ENCODE data around the gene CITED2.
A peak's percentile ranks its signal among the peaks of the same experiment; 100 is the strongest.
"Not testable (repeated sequence)": the region's sequence is repeated elsewhere in the genome, so short reads cannot be mapped to it uniquely, and the experiment has no call there.

CITED2 gene, protein sequence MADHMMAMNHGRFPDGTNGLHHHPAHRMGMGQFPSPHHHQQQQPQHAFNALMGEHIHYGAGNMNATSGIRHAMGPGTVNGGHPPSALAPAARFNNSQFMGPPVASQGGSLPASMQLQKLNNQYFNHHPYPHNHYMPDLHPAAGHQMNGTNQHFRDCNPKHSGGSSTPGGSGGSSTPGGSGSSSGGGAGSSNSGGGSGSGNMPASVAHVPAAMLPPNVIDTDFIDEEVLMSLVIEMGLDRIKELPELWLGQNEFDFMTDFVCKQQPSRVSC

DNA sequence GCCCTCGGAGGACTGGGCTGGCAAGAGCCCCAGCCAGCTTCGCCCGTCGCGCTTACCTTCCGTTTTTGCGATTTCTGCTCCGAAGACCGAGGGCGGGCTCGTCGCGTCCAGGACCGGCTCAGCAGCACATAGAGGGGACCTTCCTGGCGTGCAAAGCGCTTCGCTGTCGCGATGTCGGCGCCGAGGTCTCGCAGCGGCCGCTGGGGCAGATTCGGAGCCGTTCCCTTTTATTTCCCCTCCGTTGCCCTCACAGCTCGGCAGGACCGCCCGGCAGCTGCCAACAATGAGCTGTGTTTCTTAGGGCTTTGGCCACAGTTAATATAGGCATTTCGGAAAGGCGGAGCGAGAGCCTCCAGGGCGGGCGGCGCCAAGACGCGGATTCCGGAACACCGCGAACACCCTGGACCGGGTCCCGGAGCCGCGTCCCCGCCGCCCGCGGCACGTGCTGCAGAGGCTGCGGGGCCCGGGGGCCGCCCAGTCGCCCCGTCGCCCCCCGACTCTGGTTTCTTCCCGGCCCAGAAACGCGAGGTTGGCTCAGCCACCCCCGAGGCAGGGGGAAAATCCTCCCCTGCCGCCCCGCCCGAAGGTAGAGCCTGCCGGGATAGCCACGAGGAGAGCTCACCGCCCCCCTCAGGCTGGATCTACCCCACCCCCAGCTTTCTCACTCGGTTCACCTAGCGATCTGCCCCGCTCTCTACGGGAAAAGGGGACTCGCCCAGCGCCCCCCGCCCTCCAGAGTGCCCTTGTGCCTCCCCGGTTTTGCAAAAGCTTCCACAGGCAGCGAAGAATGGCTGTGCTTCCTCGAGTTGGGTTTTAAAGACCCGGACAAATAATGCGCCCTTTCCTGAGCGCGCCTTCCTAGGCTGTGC, at the start of gene CITED2:
CITED2 (minus strand) TSS at position 292 of the 869 bp plus-strand sequence. CDS start 704 bp downstream, outside the sequence.
- peak; percentile 76 to 89 for DNase-seq (ENCODE audit: low read depth in 2 of 2)

DNA sequence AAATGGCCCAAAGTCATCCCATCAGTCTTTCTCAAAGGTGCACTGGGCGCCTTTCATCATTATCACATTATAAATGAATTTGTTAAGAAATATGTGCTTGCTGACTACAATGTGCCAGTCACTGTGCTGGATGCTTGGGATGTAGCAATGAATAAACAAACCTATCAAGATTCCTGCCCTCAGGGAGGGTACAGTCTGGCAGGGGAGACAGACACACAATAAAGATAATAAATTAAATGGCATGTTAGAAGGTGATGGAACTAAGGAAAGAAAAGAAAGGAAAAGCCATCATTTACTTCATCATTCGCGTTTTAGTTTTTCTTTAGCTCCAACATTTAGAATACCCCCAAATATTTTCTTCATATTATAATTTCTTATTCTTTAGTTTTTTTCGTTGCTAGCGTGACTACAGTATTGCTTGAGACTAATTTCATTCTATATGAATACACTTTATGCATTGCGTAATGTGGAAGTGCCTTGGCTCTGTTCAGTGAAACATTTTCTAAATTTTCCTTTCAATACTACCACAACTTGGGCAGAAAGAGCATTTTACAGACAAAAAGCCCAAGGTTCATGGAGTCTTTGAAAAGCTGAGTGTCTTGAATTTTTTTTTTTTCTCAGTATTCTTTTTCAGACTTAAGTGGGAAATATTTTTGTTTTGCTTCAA, 48.7 kb upstream of the CITED2 start:
- no peak for DNase-seq (ENCODE audit: low read depth in 2 of 2)

DNA sequence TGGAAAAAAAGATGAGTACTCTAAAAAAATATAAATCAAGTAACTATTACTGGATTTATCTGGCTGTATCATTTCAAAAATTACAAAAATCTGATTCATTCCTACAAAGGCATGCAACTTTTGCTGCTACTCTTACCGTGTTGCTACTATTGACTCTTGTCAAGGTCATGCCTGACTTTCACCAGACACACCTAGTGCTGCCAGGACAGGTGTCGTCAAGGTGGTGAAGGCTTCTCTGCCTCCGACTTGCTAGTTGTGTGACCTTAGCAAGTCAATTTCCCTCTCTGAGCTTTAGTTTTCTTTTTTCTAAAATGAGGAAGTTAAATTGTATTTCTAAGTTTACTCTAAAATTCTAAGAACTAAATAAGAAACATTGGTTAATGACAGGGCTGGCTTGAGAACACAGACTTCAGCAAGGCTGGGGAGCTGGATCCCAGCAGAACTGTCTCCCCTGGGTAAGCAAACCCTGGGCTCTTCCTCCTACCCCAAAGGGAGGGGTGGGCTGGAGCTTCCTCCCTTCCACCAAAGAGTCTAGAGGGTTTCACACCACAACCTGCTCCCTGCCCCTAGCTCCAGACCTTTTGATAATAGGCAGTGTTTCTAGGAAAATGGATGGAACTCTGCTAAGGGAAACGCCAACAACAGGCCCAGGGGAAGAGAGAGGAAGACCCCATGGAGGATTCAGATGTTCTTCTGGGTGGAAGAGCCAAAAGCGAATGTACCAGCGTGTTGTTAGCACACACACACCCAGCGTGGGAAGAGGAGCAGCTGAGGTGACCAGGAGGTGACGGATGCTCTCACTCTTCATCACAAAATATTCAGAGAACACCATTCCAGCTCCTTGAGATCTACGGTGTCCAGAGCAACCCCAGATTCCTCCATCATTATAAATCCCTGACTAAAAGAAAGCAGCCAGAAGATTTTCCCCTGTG, 47.9 kb upstream of the CITED2 start:
- DNase-seq (ENCODE audit: low read depth in 2 of 2) = no peak

DNA sequence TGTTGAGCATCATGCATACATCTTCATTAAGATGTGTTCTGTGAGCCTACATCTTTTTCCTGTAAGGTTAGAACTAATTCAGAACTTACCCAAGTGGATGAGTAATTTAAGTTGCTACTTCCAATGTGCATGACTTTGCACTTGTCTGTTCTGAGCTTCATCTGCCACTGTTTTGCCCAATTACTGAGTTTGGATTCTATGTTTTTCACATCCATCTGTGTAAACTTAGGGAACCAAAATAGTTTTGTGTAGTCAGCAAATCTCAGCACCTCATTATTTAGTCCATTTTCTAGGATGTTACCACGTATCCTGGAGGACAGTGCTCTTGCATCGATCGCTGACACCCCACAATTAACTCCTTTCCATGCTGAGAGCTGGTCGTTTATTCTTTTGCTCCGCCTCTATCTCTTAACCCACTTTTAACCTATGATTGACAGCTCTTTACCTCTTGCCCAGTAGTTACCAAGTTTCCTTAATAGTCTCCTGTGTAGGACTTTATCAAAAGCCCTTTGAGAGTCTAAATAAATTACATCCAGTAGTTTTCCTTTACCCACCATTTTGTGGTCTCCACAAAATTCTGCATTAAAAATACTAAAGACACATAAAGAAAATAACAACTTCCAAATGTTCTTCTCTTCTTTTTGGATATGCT, 44.2 kb upstream of the CITED2 start:
- no peak for DNase-seq (ENCODE audit: low read depth in 2 of 2)

DNA sequence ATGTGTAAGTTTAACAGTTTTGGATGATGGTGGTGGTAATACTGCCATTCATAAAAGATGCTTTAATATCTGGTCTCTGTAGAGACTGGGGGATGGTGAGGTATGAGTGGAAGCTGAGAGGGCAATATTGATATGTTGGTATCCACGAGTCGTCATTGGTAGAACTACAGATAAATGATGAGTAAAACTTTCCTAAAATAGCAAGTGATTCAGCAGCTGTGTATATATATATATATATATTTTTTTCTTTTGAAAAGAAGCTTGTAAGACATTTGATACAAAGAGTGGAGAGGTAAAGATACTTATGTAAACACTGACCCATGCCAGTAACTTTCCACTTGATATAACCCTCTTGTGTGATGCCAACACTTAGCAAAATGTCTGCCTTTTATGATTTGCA, 41.7 kb upstream of the CITED2 start:
- no peak for DNase-seq (ENCODE audit: low read depth in 2 of 2)

DNA sequence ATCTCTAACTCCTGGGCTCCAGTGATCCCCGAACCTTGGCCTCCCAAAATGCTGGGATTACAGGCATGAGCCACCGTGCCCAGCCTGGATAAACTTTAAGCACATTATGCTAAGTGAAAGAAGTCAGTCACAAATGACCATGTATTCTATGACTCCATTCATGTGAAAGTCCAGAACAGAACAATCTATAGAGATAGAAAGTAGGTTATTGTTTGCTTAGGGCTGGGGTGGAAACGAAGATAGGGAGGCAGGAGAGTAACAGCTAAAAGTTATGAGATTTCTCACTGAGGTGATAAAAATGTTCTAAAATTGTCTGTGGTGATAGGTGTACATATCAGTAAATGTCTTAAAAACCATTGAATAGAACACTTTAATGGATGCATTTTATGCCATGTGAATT, 40.9 kb upstream of the CITED2 start:
- no peak for DNase-seq (ENCODE audit: low read depth in 2 of 2)

DNA sequence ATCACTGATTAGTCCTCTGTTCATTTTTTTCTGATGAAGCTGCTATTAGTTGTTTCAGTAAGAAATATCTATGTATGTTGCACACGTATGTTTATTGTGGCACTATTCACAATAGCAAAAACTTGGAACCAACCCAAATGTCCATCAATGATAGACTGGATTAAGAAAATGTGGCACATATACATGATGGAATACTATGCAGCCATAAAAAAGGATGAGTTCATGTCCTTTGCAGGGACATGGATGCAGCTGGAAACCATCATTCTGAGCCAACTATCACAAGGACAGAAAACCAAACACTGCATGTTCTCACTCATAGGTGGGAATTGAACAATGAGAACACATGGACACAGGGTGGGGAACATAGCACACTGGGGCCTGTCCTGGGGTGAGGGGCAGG, 37.7 kb upstream of the CITED2 start:
- DNase-seq (ENCODE audit: low read depth in 2 of 2) = not testable (repeated sequence)

DNA sequence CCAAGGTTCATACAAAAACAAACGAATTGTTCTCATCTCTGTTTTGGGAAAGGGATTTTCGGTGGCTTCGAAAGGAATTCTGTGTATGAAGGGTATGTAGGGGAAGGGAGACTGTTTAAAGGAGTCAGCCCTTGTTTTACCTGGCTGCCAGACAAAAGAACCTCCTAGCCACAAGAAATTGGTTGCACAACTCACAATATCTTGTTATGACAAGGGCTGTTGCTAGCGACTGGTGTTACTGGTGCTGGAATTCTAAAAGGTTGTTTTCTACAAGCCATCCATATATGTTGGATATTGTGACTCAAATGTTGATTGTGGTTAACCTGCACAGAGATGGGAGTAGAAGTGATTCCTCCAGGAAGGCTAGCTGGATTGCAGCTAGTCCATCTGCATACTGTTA, 34.6 kb upstream of the CITED2 start:
- DNase-seq (ENCODE audit: low read depth in 2 of 2) = no peak

DNA sequence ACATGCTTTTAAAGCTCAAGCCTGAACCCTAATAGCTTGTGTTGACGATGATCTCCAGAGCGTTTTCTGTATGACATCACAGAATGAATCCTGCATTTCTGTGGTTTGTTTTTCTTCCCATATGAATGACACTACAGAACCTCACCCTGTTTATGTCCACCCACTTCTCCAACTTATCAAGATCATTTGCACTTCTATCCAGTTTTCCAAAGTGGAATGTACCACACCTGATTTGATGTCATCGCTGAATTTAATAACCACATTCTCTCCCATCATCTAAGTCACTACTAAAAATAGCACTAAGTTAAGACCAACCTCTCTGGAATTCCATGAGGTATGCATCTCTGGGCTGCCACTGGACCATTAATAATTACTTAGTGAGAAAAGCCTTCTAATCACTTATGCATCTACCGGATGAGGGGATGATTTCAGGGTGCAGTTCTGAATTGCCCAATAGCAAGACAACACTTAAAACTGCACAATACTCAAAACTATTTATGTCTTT, 33.3 kb upstream of the CITED2 start:
- DNase-seq (ENCODE audit: low read depth in 2 of 2) = no peak

DNA sequence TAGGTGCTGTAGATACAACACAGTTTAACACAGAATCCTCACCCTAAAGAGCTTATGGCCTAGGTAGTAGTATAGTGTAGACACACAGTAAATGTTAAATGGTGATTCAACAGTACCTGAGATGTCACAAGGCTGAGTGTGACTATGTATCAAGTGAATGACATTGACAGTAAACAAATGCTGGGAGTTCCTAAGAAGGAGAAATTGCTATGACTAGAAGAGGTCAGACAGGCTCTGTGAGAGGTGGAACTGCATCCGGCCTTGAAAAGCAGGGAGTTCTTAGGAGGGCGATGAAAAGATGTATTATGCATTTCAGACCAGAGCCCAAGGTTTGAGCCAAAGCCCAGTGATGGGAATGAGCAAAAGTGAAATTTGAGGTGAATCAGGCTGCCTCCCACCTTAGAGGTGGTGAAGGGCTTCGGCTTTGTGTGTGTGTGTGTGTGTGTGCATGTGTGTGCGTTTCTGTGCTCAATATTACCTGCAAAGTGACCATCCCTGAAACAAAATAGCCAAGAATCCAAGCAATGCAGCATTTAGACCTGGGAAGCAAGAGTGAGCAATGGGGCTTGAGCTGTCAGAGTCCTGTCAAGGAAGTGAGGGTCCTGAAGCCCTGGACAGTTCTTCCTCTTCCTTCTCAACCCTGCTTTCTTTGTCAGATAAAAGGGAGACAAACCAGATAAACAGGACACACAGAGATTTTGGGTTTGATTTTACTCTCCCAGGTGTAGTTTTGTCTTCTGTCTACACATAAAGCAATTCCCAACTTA, 32.3 kb upstream of the CITED2 start:
- no peak for DNase-seq (ENCODE audit: low read depth in 2 of 2)

DNA sequence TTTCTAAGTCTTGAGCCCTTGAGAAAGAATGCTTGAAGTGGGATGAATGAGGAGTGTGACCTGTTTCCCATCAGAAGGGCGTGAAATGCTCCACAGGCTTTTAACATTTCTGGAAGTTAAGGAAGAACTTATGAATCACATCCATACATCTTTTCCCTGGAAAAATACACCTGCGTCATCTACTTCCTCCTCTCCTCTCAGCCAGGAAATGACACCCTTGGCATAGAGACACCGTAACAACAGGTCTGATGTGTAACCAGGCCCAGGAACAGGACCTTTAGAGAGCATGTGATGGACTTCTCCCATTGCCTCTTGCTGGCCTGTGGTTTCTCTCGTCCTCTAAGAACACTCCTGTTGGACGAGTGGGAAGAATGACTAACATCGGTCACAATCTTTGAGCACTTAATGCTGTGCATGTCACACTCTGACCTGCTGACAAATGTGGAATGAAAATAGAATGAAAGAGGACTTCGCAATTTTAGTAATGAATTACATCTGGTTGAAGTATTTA, 28.5 kb upstream of the CITED2 start:
- no peak for DNase-seq (ENCODE audit: low read depth in 2 of 2)

DNA sequence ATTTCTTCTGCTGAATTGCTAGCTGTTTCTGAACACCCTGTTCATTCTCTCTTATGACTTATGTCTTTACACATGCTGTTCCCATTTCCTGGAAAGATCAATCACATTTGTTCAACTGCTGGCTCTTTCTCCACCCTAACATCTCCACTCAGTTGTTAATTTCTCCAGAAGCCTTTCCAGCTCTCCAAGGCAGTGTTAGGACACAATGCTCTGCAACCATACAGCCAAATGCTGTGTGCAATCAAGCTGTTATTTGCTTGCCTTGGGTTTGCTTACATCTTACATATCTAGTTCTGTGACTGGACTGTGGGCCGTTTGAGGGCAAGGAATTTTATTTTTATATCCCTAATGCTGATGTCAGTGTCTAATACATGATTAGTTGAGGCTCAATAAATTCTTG, 24.2 kb upstream of the CITED2 start:
- DNase-seq (ENCODE audit: low read depth in 2 of 2) = no peak

DNA sequence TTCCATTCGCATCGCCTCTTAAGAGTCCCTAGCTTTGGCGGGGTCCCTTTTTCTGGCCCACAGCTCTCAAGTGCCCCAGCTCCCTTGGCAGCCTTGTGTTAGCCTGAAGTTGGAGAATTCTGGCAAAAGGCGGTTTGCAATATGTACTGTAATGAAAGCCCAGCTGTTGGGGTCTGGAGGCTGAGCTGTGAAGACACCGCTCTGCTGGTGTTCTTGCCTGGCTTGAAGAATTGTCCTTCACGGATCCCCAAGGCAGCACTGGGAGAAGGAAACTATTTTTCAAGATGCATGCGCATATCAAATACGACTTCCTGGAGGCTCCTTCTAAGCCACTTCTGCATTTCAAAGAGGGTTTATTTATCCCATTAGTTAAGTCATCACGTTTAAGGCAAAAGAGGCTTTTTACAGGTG, 21.4 kb upstream of the CITED2 start:
- DNase-seq (ENCODE audit: low read depth in 2 of 2) = no peak

DNA sequence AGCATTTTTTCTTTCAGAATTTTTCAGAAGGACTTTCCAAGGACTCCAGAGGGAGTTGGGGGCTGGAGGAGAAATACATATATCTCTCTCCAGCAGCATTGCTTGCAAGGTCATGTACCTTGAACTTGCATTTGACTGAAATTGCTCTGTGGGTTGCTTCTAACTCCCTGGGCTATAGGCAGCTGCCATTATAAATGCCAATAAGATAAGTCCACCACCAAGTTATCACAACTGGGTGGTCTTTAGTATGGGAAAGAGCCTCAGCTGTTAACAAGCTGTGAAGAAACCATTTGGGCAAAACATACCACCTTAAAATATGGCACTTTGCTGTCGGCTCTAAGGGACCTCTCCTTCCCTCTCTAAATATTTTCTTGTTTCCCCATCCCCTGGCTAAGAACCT, 20.9 kb upstream of the CITED2 start:
- DNase-seq (ENCODE audit: low read depth in 2 of 2) = no peak

DNA sequence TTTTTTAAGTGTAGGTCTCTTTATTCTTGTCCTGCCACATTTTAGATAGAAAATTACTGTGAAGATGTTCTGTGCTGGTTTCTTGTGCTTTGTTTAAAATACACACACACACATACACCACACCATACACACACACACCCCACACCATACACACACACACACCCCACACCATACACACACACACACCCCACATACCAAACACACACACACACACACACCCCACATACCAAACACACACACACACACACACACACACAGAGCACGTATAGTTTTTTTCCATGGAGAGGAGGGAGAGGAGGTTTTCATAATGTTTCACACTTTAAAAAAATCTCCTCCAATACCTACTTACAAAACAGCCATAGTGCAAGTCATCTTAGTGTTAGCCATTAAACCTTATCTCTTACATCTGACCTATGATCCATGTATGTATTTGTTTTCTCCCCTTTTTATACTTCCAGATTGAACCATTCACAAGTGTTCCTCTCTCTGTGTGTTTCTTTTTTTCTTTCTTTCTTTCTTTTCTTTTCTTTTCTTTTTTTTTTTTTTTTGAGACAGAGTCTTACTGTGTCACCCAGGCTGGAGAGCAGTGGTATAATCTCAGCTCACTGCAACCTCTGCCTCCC, 19.7 kb upstream of the CITED2 start:
- no peak for DNase-seq (ENCODE audit: low read depth in 2 of 2)

DNA sequence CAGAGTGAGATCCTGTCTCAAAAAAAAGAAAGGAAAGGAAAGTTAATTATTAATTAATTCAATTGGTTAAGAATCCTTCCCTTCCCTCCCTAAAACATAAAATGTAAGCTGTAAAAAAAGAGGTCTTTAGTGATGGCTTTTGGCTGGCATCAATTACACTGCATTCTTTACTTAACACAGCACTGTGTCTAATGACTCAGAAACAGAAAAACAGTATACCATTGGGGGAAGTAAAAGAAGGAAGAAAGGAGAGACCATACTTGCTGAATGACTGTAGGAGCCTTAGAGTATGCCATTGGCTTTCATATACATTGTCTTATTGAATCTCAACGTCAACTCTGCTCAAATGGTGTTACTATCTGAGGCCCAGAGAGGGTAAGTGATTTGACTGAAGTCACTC, 18.3 kb upstream of the CITED2 start:
- no peak for DNase-seq (ENCODE audit: low read depth in 2 of 2)

DNA sequence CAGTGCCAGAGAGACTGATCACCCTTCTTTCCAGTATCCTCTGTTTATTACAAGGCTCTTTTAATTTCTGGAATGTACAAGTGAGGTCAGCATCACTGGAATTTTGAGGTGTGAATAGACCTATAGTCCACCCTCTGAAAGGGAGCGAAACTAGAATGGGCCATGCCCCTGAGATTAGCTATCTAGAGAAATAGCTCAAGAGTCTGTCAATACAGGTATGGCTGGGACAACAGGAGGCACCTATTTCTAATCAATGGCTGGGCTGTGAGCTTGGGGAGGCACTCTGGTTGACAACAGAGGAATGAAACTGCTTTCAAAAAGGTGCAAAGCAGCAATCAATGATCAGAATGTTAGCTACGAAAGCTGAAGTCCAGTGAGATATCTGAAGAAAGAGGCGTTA, 17.3 kb upstream of the CITED2 start:
- no peak for DNase-seq (ENCODE audit: low read depth in 2 of 2)

DNA sequence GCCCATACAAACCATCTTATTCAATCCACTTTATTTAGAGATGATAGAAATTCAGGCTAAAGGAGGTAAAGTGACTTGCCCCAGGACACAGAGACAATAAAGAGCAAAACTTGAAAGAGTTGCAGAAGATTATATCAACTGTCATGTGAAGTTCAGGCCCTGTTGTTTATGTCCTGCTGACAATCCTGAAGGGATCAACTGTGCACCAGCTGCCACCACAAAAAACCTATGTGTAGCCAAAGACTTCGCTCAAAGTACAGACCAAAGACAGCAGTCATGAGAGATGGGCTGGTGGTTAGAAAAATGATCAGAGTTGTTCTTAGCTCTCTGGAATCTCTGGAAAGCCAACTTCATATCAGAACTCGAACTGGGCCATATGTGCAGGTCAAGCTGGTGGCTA, 16.0 kb upstream of the CITED2 start:
- DNase-seq (ENCODE audit: low read depth in 2 of 2) = no peak

DNA sequence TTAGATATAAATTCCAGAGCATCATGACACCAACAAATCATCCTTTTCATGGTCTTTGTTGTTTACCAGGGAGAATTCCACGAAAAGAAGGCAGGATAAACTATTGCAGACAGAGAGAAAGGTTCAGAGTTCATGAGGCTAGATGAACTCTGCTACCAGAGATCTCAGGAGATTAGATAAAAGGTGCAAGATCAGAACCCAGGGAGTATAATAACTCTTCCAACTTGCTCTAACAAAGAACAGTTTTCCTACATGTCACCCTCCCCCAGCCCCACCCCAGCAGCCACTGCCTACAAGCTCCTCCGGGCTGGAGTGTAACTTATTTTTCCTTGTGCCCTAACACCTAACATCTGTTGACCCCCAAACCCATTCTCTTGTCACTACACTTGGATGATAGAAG, 13.9 kb upstream of the CITED2 start:
- DNase-seq (ENCODE audit: low read depth in 2 of 2) = no peak
